Erythroblast (primary cell): ENCODE data around the gene TMEM119.

Source experiments
- GATA1 ChIP-seq: IDR thresholded peaks from 2 replicates; pipeline ENCODE4 v1.6.1; 2011; ENCODE audit warnings: low read depth, mild to moderate bottlenecking, control low read depth, low read length, moderate library complexity
- POLR2A ChIP-seq: IDR thresholded peaks from 2 replicates; pipeline ENCODE4 v1.6.1; 2011; ENCODE audit warnings: mild to moderate bottlenecking, low read length

GRCh38 chr12:108611884-108612415, 14.1 kb upstream of the TMEM119 start:
- no peak for TF ChIP-seq POLR2A
- no peak for TF ChIP-seq GATA1
